SH-SY5Y (cell line): ENCODE measurements around the gene MAP7D2.

Experiments
- GATA2 ChIP-seq: IDR thresholded peaks from 2 replicates; pipeline ENCODE4 v1.6.1; 2011; ENCODE audit warnings: mild to moderate bottlenecking, low read depth, low read length
- GATA3 ChIP-seq: IDR thresholded peaks from 2 replicates; pipeline ENCODE4 v1.6.1; 2011; ENCODE audit warnings: low read depth, mild to moderate bottlenecking, low read length, moderate library complexity

DNA sequence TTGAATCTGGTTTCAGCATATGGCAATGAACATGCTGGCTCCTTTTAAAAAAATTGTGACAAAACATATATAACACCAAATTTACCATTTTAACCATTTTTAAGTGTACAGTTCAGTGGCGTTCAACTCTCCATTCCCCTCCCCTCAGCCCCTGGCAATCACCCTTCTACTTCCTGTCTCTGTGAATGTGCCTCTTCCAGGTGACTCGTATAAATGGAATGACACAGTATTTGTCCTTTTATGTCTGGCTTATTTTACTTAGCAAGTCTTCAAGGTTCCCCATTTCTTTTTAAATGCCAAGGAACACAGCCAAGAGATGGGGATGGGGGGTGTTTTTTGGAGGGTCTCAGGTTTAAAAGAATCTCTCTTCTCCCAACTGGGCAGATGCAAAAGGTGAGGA lies 90.4 kb downstream of the MAP7D2 start:
- TF ChIP-seq GATA2: no peak
- TF ChIP-seq GATA3: no peak
